NCI-H2081 (cell line): ENCODE results near the gene AQP12B.
"Not testable (repeated sequence)": the region's sequence is repeated elsewhere in the genome, so short reads cannot be mapped to it uniquely, and the experiment has no call there.

ENCODE experiments used
- DNase-seq, 2 experiments: peaks; one replicate each; lab custom pipeline; 2025; lab: John Stamatoyannopoulos, UW

AQP12B gene

GRCh38 chr2:240682431-240683224 is at the start of gene AQP12B:
Gene AQP12B, minus strand, starts transcription at chr2:240682885. Its CDS starts 48 bp downstream, at chr2:240682837.
- DNase-seq: not testable (repeated sequence)

- DNase-seq: no peak
These were observed 49.5 kb upstream of the AQP12B start for GRCh38 chr2:240732184-240732583.

GRCh38 chr2:240731178-240731545 is 48.5 kb upstream of the AQP12B start:
- DNase-seq: no peak

- DNase-seq: no peak
These were observed 48.0 kb upstream of the AQP12B start for GRCh38 chr2:240730501-240731177.

- DNase-seq: no peak
These were observed 46.1 kb upstream of the AQP12B start for GRCh38 chr2:240728827-240729226.

- DNase-seq: no peak
These were observed 45.7 kb upstream of the AQP12B start for GRCh38 chr2:240728361-240728760.

GRCh38 chr2:240727913-240728312 is 45.2 kb upstream of the AQP12B start:
- no peak for DNase-seq

- DNase-seq: no peak
These were observed 44.8 kb upstream of the AQP12B start for GRCh38 chr2:240727439-240727838.

- DNase-seq: no peak
These were observed 44.2 kb upstream of the AQP12B start for GRCh38 chr2:240726876-240727275.

- DNase-seq: no peak
These were observed 43.0 kb upstream of the AQP12B start for GRCh38 chr2:240725671-240726070.

- no peak for DNase-seq
These were observed 42.6 kb upstream of the AQP12B start for GRCh38 chr2:240725266-240725665.

- no peak for DNase-seq
These were observed 41.7 kb upstream of the AQP12B start for GRCh38 chr2:240724431-240724830.

GRCh38 chr2:240723851-240724250 is 41.2 kb upstream of the AQP12B start:
- DNase-seq: no peak

GRCh38 chr2:240722796-240723735 is 40.4 kb upstream of the AQP12B start:
- no peak for DNase-seq

GRCh38 chr2:240722376-240722775 is 39.7 kb upstream of the AQP12B start:
- DNase-seq: no peak

- no peak for DNase-seq
These were observed 39.0 kb upstream of the AQP12B start for GRCh38 chr2:240721596-240722180.

GRCh38 chr2:240720686-240721595 is 38.3 kb upstream of the AQP12B start:
- DNase-seq: no peak

- no peak for DNase-seq
These were observed 37.2 kb upstream of the AQP12B start for GRCh38 chr2:240719676-240720545.

GRCh38 chr2:240718896-240719490 is 36.3 kb upstream of the AQP12B start:
- DNase-seq: no peak
